EH (cell line): ENCODE measurements around the gene KCNMB2.
"Not testable (repeated sequence)": the region's sequence is repeated elsewhere in the genome, so short reads cannot be mapped to it uniquely, and the experiment has no call there.

Experiments used
- DNase-seq: peaks from one replicate; pipeline ENCODE4 v3.0.0-alpha.2; 2015; ENCODE audit warnings: low read depth

Gene KCNMB2

DNA sequence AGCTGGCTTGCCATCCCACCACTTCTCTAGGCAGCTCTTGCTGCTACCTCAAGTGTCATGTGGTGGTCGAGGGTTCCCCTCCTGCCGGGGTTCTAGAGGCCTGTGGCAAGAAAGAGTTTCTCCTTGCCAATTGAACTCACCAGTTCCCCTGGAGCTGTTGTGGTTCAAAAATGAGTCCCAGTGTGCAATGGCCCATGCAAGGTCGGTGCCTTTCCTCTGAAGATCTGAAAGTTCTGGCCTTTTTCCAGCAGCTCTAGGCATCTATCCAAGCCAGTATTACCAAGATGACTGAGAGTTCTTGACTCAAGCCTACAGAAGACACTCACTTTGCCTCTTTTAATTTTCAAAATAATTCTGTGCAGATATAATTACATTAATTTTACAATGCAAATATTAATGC lies 163.6 kb downstream of the KCNMB2 start:
- DNase-seq = peak; percentile 47

DNA sequence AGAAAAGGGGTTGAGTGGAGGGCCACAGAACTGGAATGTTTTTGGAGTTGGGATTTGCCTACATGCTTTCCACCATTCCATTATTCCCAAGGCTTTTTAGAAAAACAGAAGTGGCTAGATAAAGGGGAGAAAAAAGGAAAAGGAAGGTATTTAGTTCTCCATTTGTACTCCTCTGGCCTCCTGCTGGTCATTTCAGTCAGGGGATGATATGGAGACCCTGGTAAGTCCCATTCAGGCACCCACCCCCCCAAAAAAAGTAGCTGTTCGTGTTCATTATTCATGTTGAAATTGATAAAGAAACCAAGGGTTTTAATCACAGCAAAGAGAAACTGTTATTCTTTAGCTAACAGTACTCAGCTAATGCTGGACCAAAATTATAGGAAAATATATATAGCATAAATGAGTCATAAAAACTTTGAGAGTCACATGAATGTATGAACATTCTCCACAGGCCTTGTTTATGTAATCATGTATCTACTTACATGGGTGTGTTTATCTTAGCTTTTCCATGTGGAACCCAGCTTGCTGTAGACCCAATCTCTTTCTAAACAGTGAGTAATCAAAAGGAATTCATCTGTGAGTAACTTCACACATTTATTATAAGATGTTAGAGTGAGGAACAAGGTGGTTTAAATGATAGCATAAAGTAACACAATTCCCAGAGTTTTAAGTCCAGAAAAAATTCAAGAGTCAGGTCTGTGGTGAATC lies 167.2 kb downstream of the KCNMB2 start:
- DNase-seq = peak; percentile 90

DNA sequence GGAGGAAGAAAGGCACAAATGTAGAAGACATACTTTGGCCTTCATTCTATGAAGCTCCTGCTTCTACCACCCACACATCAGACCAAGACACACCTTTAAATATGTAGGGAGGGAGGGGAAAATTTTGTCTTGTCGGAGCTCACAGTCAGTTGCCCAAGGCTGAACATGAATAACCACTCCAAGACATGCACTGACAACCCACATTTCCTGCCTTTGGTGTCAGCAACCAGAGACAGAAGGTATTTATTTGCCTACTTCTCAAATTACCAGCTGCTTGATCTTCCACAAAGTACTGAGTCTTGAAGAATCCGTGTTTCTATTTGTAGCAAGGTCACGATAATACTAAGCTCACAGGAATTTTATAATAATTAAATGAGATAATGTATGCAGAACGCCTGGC lies 169.7 kb downstream of the KCNMB2 start:
- DNase-seq = peak; percentile 88

DNA sequence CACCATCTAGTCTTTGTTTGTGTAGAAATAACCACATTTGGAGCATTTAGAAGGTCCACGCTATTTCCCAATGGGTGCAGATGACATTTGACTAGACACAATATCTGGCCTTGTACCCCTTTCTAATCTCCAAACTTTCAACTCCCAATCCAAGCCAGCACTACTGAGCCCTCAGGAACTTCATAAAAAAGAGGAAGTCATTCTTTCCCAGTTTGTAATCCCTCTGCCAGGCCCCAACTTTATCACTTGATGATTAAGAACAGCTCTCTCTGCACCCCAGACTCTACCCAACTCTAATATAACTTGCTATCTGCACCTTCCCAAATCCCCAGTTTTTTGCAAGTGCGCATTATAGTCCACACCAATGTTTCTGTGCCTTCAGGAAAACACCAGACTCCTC lies 170.2 kb downstream of the KCNMB2 start:
- DNase-seq = peak; percentile 45

DNA sequence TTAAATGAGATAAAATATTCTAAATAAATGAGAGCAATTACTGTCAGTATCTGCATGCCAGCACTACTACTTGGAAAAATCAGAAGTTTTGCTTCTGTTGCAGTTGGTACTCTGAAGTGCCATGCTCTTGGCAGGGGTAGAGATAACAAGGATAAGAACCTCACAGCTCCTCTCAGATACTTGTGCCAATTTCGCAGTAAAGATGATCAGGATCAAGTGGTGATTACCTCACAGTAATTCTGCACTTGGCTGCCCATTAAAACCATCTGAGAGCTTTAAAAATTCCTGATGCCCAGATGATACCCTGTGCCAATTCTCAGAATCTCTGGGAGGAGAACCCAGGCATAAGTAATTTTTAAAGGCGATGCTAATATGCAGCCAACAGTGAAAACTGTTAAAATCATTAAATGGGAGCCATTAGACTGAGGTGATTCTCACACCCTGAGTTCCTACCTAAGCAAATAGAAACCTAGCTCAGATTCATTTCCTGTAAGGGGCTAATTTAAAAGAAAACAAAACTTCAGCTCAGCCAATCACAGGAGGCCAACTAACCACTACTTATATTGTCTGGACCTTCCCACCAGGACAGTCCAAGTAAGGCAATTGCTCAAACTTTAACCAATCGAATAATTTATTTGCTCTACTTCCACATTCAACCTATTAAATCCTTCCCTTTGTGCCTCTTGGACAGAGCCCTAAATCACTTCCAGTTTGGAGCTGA lies 171.2 kb downstream of the KCNMB2 start:
- DNase-seq = peak; percentile 34

DNA sequence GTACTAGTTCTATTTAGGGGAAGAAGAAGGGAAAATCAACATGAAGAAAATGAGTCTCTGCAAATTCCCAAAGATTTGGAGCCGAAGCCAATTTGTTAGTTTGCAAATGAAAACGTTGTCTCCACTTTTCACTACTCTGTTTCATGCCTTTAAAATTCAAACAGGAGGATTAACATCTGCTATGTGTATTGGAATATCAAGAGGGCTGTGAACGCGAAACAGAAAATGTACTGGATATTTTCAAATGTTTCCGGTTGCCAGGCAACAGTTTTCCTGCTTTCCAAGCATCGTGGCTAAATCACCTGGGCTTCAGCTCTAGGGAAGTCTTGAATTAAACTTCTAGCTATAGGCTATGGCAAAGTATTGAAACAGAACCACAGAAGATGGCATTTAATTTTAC lies 172.8 kb downstream of the KCNMB2 start:
- DNase-seq = no peak

DNA sequence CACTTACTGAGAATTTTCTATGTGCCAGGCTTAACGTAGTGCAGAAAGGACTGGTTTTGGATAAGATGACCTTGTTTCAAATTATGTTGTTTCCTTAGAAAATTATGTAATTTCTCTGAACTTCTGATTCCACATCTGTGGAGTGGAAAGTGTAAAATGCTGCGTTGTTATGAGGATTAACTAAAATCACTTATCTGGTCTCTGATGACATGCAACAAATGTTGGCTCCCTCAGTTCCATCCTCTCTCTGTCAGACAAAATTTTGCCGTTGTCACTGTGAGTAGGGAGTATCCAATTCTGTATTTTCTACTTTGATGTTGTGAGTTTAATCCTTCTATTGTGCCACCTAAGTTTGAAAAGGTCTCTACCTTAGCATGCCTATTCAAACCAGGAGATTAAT lies 175.5 kb downstream of the KCNMB2 start:
- DNase-seq = no peak

DNA sequence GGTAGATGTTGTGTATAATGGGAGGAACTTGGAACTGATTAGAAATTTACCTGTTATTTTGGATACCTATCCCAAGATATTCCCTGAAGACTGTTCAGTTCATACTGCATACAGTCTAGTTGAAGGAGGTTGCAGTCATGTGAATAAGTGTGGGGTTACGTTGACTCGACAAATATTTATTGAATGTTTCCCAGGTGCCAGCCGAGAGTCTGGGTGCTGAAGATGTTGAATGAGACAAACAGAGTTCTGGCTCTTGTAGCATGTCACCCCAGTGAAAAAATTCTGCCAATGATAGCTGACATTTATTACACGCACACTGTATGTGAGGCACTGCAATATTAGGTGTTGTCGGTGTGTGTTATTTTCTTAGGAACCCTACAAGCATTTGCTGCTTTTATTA lies 176.0 kb downstream of the KCNMB2 start:
- DNase-seq = no peak

DNA sequence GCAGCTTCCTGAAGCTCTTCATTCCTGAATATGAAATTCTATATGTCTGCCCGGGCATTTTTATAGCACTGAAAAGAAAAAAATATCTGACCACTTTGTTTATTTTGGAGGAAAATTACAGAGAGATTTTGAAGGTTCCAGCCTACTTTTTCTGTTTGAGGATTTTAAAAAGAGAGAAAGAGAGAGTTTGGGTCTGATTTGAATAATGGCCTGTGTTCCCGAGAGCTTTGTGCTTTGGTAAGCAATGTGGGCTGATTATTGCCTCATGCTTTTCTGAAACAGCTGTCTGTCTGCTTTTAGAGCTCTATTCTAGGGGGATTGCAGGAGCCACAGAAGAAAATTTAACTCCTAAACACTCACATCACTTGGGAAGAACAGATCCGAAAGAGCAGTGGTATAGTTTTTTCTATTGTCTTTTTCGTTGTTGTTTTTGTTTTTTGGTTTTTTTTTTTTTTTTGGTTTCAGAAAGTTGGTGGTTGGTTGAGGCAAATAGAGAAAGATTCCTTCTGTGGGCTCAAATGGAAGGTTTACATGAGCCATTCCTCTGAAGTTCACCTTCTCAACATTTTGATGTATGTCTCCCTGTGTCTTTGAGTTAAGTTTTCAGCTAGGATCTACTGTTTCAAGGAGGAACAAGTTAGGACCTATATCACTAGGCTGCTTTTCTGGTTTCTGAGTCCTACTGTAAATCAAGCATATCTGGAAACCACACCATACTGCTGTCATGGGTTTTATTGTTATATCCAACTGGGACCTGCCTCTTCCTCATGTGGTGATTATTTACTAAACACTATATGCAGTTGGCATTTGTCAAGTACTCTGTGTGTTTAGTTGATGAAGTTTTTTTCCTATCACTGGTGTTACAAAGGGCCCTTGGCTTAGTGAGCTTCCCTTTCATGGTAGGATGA lies 178.9 kb downstream of the KCNMB2 start:
- DNase-seq = no peak

DNA sequence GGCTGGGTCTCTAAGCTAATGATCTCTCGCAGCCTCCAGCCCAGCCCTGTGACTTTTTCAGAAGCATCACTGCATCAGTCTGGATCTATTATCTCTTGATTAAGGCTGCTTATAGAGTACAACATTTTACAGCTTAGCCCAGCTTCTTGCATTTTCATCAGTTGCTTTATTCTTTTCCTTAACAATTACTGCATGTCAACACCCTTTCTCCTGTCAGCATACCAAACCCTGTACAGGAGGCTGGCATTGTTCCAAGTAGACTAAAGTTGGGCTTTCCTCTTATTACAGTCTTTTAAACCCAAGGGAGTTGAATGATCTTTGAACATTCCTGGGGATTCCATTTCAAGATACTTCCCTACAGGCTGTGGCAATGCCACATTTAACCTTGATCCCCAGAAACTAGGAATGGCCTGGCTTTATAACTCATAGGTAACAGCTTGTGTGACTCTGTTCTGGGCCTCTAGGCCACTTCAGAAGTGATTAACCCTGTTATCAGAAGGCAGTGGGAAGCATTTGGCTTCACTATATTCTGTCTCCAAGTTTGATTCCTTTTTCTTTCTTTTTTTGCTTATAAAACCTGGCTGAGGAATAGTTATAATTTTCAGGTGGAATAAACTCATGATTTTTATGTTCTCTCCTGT lies 182.9 kb downstream of the KCNMB2 start:
- DNase-seq = peak; percentile 31

DNA sequence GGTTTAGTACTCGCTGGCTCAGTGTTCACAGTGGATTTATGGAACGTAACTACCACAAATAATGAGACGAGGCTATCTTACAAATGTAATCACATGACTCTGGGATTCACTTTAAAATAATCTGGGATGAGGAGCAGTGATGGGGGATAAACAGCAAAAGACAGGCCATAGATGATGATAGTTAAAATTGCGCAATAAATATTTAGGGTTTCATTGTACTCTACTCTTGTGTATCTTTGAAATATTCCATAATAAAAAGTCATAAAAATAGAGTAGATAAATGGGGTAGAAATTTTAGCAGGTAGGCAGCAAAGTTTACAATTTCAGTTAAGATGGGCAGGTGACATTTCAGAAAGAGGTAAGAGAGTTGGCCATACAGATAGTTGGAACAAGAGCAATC lies 196.6 kb downstream of the KCNMB2 start:
- DNase-seq = no peak

DNA sequence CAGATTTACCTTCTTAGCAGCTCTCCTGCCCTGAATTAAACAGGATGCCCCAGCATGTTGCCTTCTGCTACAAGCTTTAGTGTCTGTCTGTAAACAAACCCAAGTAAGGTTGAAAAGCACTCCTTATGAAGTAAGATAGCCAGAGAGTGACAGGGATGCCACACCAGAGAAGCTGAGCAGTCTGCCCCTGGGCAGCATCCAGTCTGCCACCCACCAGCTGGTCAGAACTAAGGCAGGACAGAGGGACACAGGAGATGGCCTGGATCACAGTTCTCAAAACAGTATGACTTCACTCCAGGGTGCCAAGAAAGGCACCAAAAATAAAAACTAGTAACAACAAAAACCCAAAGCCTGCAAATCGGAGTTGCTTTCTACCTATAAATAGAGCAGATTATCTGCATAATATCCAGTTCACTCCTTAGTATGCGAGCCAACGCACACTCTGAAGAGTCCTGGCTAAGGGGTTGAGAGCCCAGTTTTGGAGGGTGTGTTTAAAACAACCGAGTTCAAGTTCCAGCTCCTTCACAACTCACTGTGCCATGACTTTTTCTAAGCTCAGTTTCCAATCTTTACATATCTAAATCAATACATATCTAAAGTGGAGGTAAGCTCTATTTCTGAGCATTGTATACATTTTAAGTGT lies 198.9 kb downstream of the KCNMB2 start:
- no peak for DNase-seq

DNA sequence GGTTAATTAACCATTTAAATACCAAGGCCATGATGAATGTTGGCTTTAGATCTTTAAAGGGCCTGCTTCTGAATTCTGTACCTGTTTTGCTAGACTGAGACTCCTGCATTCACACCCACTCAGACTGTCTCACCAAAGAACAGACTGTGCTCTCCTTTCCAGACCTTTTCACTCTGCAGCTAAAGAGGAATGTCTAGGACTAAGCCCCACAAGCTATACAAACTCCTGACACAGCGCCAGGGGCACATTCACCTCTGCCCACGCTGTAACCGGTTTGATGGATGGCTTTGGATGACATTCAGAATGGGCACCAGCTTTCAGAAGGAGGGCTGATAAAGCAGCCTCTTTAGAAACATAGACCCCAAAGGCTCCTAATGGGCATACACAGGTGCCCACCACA lies 200.1 kb downstream of the KCNMB2 start:
- DNase-seq = no peak

DNA sequence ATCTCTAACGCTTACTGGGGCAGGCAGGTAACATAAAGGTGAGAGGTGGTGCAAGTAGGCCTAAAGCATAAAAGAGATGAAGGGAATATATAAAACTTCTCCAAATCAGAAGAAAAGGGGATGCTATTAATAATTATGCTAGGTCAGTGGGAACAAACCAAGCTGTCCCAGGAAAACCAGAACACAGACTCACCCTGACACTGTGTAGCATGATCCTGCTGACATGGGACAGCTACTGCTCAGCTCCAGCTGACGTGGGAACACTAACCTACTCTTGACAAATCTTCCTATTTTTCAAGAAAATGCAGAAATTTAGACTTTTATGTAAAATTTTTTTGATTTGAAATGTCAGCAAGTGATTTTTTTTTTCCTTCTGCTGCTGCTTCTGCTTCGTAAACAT lies 203.5 kb downstream of the KCNMB2 start:
- DNase-seq = no peak

DNA sequence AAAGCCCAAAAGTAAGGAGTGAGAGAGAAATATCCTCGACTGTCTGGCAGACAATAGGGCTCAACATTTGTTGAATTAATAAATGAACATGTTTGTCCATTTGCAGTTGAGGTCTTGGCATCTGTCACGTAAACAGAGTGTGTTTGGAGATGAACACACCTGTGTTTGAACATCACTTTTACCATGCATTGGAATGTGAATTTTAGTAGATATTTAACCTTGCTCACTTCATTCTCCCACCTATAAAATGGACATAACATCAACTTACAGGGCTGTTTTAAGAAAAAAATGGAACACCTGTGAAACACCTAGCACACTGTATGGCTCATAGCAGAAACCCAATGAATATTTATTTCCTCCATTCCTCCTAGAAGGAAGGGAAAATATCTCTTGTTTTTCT lies 204.8 kb downstream of the KCNMB2 start:
- no peak for DNase-seq

DNA sequence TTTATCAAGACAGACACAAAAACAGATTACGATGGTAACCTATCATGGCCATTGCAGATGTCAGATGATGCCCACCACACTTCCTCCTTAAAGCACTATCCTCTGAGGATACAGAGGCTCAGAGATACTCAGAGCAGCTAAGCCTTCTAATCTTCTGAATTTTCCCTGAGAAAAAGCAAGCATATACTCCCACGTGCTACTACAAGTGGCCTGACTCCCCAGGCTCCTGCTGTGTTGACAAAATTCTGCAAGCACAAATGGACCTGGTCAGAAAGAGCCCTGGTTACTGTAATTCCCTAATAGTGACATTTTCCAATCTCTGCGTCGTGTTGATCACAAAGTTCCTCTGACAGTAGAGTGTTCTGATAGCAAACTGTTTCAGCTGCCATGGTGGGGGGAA lies 207.1 kb downstream of the KCNMB2 start:
- DNase-seq = no peak

DNA sequence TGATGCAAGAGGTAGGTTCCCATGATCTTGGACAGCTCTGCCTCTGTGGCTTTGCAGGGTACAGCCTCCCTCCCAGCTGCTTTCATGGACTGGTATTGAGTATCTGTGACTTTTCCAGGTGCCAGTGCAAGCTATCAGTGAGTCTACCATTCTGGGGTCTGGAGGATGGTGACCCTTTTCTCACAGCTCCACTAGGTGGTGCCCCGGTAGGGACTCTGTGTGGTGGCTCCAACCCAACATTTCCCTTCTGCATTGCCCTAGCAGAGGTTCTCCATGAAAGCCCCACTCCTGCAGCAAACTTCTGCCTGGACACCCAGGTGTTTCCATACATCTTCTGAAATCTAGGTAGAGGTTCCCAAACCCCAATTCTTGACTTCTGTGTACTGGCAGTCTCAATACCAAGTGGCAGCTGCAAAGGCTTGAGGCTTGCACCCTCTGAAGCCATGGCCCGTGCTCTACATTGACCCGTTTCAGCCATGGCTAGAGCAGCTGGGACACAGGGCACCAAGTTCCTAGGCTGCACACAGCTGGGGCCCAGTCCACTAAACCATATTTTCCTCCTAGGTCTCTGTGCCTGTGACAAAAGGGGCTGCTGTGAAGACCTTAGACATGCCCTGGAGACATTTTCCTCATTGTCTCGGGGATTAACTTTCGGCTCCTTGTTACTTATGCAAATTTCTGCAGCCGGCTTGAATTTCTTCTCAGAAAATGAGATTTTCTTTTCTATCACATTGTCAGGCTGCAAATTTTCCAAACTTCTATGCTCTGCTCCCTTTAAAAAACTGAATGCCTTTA lies 209.8 kb downstream of the KCNMB2 start:
- DNase-seq = not testable (repeated sequence)

DNA sequence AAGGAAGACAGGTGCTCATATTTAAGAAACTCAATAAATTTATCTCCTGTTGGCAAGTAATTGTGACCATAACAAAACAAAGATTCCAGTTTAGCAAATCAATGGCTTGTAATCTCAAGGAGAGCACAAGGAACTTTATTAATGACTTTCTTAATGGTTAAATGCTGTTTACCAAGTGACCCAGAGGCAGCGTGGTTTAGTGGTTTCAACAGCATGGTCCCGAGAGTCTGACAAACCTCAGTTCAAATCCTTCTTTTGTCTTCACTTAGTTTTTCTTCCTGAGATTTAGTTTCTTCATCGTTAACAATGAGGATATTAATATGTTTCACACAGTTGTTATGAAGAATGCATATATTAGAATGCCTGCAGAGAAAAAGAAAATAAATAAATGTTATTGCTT lies 212.6 kb downstream of the KCNMB2 start:
- DNase-seq = no peak

DNA sequence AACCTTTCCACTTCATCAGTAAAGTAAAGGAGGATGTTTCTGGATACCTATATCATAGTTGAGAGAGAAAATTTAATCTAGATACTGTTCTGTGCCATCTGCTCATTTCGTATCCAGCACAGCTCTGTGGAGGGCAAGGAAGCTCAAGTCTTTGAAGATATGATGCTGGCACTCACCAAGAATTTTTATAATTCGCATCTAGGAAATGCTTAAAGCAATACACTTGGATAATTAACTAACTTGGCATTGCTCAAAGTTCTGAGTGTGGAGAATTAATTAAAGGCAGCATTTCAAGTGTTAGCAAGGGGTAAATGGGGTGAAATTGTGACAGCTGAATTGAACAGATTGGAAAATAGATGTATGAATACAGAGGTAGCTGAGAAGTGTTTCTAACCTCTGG lies 213.2 kb downstream of the KCNMB2 start:
- DNase-seq = no peak

DNA sequence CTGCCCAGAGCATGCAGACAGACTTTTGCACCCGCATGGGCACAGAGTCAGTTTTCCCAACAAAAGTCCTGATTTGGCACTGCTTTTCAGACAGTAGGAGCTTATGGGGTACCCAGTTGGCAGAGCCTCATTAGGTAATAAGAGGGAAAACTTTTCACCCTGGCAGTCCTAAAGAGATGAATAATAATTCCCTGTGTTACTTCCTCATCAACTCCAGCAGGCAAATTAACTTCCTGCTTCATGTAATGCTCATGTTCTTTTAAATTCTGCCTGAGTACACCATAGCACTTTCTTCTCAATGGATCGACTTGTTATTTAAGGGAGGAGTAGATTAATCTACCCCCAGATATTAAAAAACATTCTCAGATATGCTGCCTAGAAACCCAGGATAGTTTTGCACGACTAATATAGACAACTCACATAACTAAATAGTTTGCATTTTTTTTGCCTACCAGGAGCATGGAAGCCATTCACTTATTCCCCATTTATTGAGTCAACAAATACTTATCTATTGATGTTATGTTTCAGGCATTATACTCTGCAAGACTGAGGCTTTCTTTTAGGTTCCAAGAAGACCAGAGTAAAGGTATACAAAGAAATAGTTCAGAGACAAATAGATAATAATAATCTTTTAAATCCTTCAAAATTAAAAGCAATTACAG lies 214.5 kb downstream of the KCNMB2 start:
- DNase-seq = peak; percentile 12
